WTC11 (cell line): ENCODE data around the gene GJB3. TPM values are rescaled to one million over a fixed set of nuclear protein-coding genes. Genes with fewer than 3 reads are reported as not detected.

ENCODE experiments used
- ATAC-seq: fragments of 200-7000 bp; cut with Tn5 transposase; 2 replicates; pipeline ENCODE4 v1.10.0; 2021; ENCODE audit warnings: mild to moderate bottlenecking, moderate library complexity
- CTCF ChIA-PET: fragments of 300-600 bp; sonication (Branson Sonifier 250); formaldehyde crosslinking; loops from one replicate; lab custom pipeline; 2021; ENCODE audit warnings: antibody characterized with exemption; lab: Charles Lee
- POLR2A ChIA-PET: fragments of 350-600 bp; sonication (Branson Sonifier 250); formaldehyde crosslinking; loops from one replicate; lab custom pipeline; 2021; ENCODE audit warnings: antibody characterized with exemption; lab: Charles Lee
- DNase-seq: peaks from one replicate; pipeline ENCODE4 v3.0.0; 2021; ENCODE audit warnings: low spot score
- H3K27ac Mint-ChIP-seq: 2 replicates; pipeline ENCODE4 v1.8.0; 2021; ENCODE audit warnings: mixed read lengths
- H3K27me3 Mint-ChIP-seq: 2 replicates; pipeline ENCODE4 v1.8.0; 2021; ENCODE audit warnings: low read depth, mild to moderate bottlenecking, moderate library complexity, mixed read lengths
- H3K36me3 Mint-ChIP-seq: 2 replicates; pipeline ENCODE4 v1.8.0; 2021; ENCODE audit warnings: mixed read lengths
- H3K4me1 Mint-ChIP-seq: 2 replicates; pipeline ENCODE4 v1.8.0; 2022; ENCODE audit warnings: mixed read lengths
- H3K4me3 Mint-ChIP-seq: 2 replicates; pipeline ENCODE4 v1.8.0; 2021; ENCODE audit warnings: mild to moderate bottlenecking, moderate library complexity, mixed read lengths
- H3K9me3 Mint-ChIP-seq: 2 replicates; pipeline ENCODE4 v1.8.0; 2021; ENCODE audit warnings: mixed read lengths
- AFF4 ChIP-seq: sonication (generic); formaldehyde crosslinking; IDR thresholded peaks from 2 replicates; pipeline ENCODE4 v1.8.1; 2023; ENCODE audit warnings: mild to moderate bottlenecking, missing genetic modification reagents, borderline replicate concordance
- ATF1 ChIP-seq: sonication (generic); formaldehyde crosslinking; IDR thresholded peaks from 2 replicates; pipeline ENCODE4 v1.8.1; 2023; ENCODE audit warnings: mild to moderate bottlenecking, moderate library complexity, missing genetic modification reagents
- CBFB ChIP-seq: sonication (generic); formaldehyde crosslinking; IDR thresholded peaks from 2 replicates; pipeline ENCODE4 v1.8.1; 2022; ENCODE audit warnings: mild to moderate bottlenecking, low read depth, missing genetic modification reagents
- MYBL2 ChIP-seq: sonication (generic); formaldehyde crosslinking; IDR thresholded peaks from 2 replicates; pipeline ENCODE4 v1.8.1; 2023; ENCODE audit warnings: mild to moderate bottlenecking, moderate library complexity, missing genetic modification reagents
- NR1H2 ChIP-seq: sonication (generic); formaldehyde crosslinking; IDR thresholded peaks from 2 replicates; pipeline ENCODE4 v1.9.0; 2021; ENCODE audit warnings: mild to moderate bottlenecking, moderate library complexity, missing genetic modification reagents
- RELA ChIP-seq: sonication (generic); formaldehyde crosslinking; IDR thresholded peaks from 2 replicates; pipeline ENCODE4 v1.8.1; 2022; ENCODE audit warnings: missing genetic modification reagents, mild to moderate bottlenecking, borderline replicate concordance
- RORB ChIP-seq: fragments of 250-450 bp; sonication (Bioruptor Pico); IDR thresholded peaks from 2 replicates; pipeline ENCODE4 v1.9.0; 2021; ENCODE audit warnings: mild to moderate bottlenecking
- SOX15 ChIP-seq: fragments of 250-450 bp; sonication (Bioruptor Pico); IDR thresholded peaks from 2 replicates; pipeline ENCODE4 v1.9.0; 2021; ENCODE audit warnings: mild to moderate bottlenecking
- TEAD4 ChIP-seq: sonication (generic); formaldehyde crosslinking; IDR thresholded peaks from 2 replicates; pipeline ENCODE4 v1.8.0; 2022; ENCODE audit warnings: mild to moderate bottlenecking, missing genetic modification reagents
- ZBTB21 ChIP-seq: sonication (generic); formaldehyde crosslinking; IDR thresholded peaks from 2 replicates; pipeline ENCODE4 v1.8.1; 2023; ENCODE audit warnings: mild to moderate bottlenecking, missing genetic modification reagents, borderline replicate concordance
- total RNA-seq: library from RNA; stranded (reverse); gene quantifications from 3 replicates; pipeline ENCODE4 v1.2.3, GENCODE V29; 2021
- TF ChIP-seq, protein P1 (sequence below): sonication (generic); formaldehyde crosslinking; conservative IDR thresholded peaks from 2 replicates; pipeline ENCODE4 v1.8.1; 2023; ENCODE audit warnings: mild to moderate bottlenecking, low read depth, missing genetic modification reagents, moderate library complexity
- TF ChIP-seq, protein P2 (sequence below): sonication (generic); formaldehyde crosslinking; IDR thresholded peaks from 2 replicates; pipeline ENCODE4 v1.8.1; 2023; ENCODE audit warnings: mild to moderate bottlenecking, moderate library complexity, missing genetic modification reagents
- TF ChIP-seq, protein P3 (sequence below): sonication (generic); formaldehyde crosslinking; IDR thresholded peaks from 2 replicates; pipeline ENCODE4 v1.8.1; 2023; ENCODE audit warnings: mild to moderate bottlenecking, missing genetic modification reagents
- TF ChIP-seq, protein P4 (sequence below): fragments of 200-600 bp; IDR thresholded peaks from 2 replicates; pipeline ENCODE4 v1.8.0; 2022; ENCODE audit warnings: antibody characterized with exemption
- TF ChIP-seq, protein P5 (sequence below): sonication (generic); formaldehyde crosslinking; IDR thresholded peaks from 2 replicates; pipeline ENCODE4 v1.8.1; 2022; ENCODE audit warnings: low read depth, mild to moderate bottlenecking, moderate library complexity, missing genetic modification reagents, borderline replicate concordance

Gene GJB3
- total RNA-seq, 1 experiment from 2014 or later = 0.46 TPM

GRCh38 chr1:34794001-34794789 lies 13.2 kb downstream of the GJB3 start:
- Mint-ChIP-seq H3K27me3 (peaks cover 27% of the 10 kb centered on the region), H3K27ac (no peak overlapping the region), H3K9me3 (no peaks in the 10 kb centered on the region), H3K4me3 (no peak overlapping the region), H3K36me3 (no peaks in the 10 kb centered on the region), H3K4me1 (peaks cover 17% of the 10 kb centered on the region)
- DNase-seq (no peak), ATAC-seq (no peak)
- CTCF ChIA-PET = interaction anchor here (5.2 kb wide), 1 partner anchor 58 kb away, joined by 45 read pairs; no protein-coding TSS in a partner anchor
- TF ChIP-seq ZBTB21 (CRISPR knock-in tag) (no peak), MYBL2 (no peak), CBFB (no peak), ATF1 (no peak), TEAD4 (CRISPR knock-in tag) (no peak), RORB (CRISPR knock-in tag) (no peak), SOX15 (CRISPR knock-in tag) (no peak), AFF4 (CRISPR knock-in tag) (no peak), RELA (CRISPR knock-in tag) (no peak), NR1H2 (CRISPR knock-in tag) (no peak)
- TF ChIP-seq, protein P1, sequence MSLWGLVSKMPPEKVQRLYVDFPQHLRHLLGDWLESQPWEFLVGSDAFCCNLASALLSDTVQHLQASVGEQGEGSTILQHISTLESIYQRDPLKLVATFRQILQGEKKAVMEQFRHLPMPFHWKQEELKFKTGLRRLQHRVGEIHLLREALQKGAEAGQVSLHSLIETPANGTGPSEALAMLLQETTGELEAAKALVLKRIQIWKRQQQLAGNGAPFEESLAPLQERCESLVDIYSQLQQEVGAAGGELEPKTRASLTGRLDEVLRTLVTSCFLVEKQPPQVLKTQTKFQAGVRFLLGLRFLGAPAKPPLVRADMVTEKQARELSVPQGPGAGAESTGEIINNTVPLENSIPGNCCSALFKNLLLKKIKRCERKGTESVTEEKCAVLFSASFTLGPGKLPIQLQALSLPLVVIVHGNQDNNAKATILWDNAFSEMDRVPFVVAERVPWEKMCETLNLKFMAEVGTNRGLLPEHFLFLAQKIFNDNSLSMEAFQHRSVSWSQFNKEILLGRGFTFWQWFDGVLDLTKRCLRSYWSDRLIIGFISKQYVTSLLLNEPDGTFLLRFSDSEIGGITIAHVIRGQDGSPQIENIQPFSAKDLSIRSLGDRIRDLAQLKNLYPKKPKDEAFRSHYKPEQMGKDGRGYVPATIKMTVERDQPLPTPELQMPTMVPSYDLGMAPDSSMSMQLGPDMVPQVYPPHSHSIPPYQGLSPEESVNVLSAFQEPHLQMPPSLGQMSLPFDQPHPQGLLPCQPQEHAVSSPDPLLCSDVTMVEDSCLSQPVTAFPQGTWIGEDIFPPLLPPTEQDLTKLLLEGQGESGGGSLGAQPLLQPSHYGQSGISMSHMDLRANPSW (CRISPR knock-in tag) = no peak
- TF ChIP-seq, protein P2, sequence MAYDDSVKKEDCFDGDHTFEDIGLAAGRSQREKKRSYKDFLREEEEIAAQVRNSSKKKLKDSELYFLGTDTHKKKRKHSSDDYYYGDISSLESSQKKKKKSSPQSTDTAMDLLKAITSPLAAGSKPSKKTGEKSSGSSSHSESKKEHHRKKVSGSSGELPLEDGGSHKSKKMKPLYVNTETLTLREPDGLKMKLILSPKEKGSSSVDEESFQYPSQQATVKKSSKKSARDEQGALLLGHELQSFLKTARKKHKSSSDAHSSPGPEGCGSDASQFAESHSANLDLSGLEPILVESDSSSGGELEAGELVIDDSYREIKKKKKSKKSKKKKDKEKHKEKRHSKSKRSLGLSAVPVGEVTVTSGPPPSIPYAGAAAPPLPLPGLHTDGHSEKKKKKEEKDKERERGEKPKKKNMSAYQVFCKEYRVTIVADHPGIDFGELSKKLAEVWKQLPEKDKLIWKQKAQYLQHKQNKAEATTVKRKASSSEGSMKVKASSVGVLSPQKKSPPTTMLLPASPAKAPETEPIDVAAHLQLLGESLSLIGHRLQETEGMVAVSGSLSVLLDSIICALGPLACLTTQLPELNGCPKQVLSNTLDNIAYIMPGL = no peak
- TF ChIP-seq, protein P3, sequence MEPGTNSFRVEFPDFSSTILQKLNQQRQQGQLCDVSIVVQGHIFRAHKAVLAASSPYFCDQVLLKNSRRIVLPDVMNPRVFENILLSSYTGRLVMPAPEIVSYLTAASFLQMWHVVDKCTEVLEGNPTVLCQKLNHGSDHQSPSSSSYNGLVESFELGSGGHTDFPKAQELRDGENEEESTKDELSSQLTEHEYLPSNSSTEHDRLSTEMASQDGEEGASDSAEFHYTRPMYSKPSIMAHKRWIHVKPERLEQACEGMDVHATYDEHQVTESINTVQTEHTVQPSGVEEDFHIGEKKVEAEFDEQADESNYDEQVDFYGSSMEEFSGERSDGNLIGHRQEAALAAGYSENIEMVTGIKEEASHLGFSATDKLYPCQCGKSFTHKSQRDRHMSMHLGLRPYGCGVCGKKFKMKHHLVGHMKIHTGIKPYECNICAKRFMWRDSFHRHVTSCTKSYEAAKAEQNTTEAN = no peak
- TF ChIP-seq, protein P4, sequence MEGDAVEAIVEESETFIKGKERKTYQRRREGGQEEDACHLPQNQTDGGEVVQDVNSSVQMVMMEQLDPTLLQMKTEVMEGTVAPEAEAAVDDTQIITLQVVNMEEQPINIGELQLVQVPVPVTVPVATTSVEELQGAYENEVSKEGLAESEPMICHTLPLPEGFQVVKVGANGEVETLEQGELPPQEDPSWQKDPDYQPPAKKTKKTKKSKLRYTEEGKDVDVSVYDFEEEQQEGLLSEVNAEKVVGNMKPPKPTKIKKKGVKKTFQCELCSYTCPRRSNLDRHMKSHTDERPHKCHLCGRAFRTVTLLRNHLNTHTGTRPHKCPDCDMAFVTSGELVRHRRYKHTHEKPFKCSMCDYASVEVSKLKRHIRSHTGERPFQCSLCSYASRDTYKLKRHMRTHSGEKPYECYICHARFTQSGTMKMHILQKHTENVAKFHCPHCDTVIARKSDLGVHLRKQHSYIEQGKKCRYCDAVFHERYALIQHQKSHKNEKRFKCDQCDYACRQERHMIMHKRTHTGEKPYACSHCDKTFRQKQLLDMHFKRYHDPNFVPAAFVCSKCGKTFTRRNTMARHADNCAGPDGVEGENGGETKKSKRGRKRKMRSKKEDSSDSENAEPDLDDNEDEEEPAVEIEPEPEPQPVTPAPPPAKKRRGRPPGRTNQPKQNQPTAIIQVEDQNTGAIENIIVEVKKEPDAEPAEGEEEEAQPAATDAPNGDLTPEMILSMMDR = no peak
- TF ChIP-seq, protein P5, sequence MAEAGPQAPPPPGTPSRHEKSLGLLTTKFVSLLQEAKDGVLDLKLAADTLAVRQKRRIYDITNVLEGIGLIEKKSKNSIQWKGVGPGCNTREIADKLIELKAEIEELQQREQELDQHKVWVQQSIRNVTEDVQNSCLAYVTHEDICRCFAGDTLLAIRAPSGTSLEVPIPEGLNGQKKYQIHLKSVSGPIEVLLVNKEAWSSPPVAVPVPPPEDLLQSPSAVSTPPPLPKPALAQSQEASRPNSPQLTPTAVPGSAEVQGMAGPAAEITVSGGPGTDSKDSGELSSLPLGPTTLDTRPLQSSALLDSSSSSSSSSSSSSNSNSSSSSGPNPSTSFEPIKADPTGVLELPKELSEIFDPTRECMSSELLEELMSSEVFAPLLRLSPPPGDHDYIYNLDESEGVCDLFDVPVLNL (CRISPR knock-in tag) = no peak
- POLR2A ChIA-PET = no interaction called here
